Neutrophil (primary cell): ENCODE results near the gene ISCU.

Experiments used
- H3K27ac ChIP-seq: fragments of 200-600 bp; sonication (generic); 2 replicates; pipeline ENCODE4 v1.5.1; 2016; ENCODE audit warnings: mild to moderate bottlenecking, moderate library complexity
- H3K27me3 ChIP-seq: fragments of 200-600 bp; sonication (generic); 2 replicates; pipeline ENCODE4 v1.6.0; 2016; ENCODE audit warnings: mild to moderate bottlenecking
- H3K36me3 ChIP-seq: fragments of 200-600 bp; sonication (generic); 2 replicates; pipeline ENCODE4 v1.5.1; 2017
- H3K4me1 ChIP-seq, 2 experiments: fragments of 200-600 bp in 1 of 2; sonication (generic) in 1 of 2; 1 replicate in 1 of 2; 2 replicates in 1 of 2; pipeline versions ENCODE4 v1.5.1 to v1.6.1; 2013 to 2016; ENCODE audit warnings: low read depth in 1 of 2, low read length in 1 of 2, mild to moderate bottlenecking in 1 of 2, moderate library complexity in 1 of 2; ENCODE audit not compliant: control insufficient read depth in 1 of 2, insufficient read depth in 1 of 2
- H3K4me3 ChIP-seq, 2 experiments: fragments of 200-600 bp in 1 of 2; sonication (generic) in 1 of 2; 1 replicate in 1 of 2; 2 replicates in 1 of 2; pipeline ENCODE4 v1.5.1; 2013 to 2016; ENCODE audit warnings: low read depth in 1 of 2, low read length in 1 of 2, mild to moderate bottlenecking in 1 of 2, moderate library complexity in 1 of 2
- H3K9me3 ChIP-seq: fragments of 200-600 bp; sonication (generic); 2 replicates; pipeline ENCODE4 v1.5.1; 2016
- TF ChIP-seq, protein P1 (sequence below): fragments of 200-600 bp; sonication (generic); IDR thresholded peaks from 2 replicates; pipeline ENCODE4 v1.5.1; 2016; ENCODE audit warnings: antibody characterized with exemption

ISCU gene

DNA sequence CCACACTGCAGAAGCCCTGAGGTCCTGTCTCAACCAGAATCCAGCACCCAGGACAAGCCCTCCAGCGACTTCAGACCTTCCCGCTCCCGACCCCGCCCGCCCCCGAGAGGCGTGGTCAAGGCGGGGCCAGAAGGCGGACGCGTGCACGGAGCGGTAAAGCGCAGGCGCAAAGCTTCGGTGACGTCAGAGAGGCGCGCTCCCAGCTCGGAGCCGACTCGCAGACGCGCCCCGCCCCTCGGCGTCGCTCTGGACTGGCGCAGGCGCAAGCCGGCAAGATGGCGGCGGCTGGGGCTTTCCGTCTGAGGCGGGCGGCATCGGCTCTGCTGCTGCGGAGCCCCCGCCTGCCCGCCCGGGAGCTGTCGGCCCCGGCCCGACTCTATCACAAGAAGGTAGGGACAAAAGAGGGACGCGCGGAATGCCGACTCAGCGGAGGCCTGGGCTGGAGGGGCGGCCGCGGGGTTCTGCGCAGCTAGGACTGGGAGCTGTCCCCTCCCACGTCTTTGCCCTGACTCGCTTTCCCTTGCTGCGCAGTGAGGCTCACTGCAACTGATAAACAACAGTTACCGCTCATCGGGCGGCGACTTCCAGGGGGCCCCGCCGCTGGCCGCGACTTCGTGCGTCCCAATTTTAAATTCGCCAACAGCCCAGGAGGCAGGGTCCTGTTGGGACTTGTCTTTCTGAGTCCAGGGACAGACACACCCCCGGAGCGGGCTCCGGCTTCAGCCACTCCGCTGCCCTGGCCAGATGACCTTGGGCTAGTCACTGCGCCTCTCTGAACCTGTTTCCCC, at the start of gene ISCU:
TSS of gene ISCU (plus strand) at position 249 of the 788 bp plus-strand sequence. CDS start at position 276, 27 bp downstream.
- TF ChIP-seq, protein P1, sequence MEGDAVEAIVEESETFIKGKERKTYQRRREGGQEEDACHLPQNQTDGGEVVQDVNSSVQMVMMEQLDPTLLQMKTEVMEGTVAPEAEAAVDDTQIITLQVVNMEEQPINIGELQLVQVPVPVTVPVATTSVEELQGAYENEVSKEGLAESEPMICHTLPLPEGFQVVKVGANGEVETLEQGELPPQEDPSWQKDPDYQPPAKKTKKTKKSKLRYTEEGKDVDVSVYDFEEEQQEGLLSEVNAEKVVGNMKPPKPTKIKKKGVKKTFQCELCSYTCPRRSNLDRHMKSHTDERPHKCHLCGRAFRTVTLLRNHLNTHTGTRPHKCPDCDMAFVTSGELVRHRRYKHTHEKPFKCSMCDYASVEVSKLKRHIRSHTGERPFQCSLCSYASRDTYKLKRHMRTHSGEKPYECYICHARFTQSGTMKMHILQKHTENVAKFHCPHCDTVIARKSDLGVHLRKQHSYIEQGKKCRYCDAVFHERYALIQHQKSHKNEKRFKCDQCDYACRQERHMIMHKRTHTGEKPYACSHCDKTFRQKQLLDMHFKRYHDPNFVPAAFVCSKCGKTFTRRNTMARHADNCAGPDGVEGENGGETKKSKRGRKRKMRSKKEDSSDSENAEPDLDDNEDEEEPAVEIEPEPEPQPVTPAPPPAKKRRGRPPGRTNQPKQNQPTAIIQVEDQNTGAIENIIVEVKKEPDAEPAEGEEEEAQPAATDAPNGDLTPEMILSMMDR: no peak
- H3K27ac ChIP-seq: peak within 1 kb of the TSS; percentile 92
- H3K36me3 ChIP-seq: peaks cover 33% of the 10 kb centered on the region
- H3K4me3 ChIP-seq: peak within 1 kb of the TSS; percentile 71 to 88
- H3K9me3 ChIP-seq: no peaks in the 10 kb centered on the region
- no peaks in the 10 kb centered on the region for H3K27me3 ChIP-seq
- H3K4me1 ChIP-seq: peaks cover 36 to 38% of the 10 kb centered on the region in 2 experiments

DNA sequence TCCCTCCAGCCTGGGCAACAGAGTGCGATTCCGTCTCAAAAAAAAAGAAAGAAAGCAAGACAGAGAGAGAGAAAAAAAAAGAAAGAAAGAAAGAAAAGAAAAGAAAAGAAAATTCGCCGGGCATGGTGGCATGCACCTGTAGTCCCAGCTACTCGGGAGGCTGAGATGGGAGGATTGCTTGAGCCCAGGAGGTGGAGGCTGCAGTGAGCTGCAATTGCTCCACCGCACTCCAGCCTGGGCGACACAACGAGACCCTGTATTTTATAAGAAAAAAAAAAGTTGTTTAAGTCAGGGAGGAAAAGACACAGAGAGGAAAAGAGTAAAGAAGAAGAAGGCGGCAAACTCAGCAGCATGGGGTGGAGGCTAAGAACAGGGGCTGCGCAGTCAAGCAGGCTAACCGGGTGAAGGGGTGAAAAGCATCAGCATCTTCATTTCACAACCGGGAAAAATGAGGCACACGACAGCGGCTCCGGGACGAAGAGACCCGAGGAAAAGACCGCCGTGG, 47.9 kb upstream of the ISCU start:
- H3K27ac ChIP-seq: no peak overlapping the region
- TF ChIP-seq, protein P1: no peak
- H3K4me3 ChIP-seq: peak overlapping the region; percentile 91 to 93
- H3K27me3 ChIP-seq: peaks cover 1% of the 10 kb centered on the region
- H3K9me3 ChIP-seq: no peaks in the 10 kb centered on the region
- peaks cover 20 to 21% of the 10 kb centered on the region in 2 experiments for H3K4me1 ChIP-seq
- H3K36me3 ChIP-seq: peaks cover 27% of the 10 kb centered on the region

DNA sequence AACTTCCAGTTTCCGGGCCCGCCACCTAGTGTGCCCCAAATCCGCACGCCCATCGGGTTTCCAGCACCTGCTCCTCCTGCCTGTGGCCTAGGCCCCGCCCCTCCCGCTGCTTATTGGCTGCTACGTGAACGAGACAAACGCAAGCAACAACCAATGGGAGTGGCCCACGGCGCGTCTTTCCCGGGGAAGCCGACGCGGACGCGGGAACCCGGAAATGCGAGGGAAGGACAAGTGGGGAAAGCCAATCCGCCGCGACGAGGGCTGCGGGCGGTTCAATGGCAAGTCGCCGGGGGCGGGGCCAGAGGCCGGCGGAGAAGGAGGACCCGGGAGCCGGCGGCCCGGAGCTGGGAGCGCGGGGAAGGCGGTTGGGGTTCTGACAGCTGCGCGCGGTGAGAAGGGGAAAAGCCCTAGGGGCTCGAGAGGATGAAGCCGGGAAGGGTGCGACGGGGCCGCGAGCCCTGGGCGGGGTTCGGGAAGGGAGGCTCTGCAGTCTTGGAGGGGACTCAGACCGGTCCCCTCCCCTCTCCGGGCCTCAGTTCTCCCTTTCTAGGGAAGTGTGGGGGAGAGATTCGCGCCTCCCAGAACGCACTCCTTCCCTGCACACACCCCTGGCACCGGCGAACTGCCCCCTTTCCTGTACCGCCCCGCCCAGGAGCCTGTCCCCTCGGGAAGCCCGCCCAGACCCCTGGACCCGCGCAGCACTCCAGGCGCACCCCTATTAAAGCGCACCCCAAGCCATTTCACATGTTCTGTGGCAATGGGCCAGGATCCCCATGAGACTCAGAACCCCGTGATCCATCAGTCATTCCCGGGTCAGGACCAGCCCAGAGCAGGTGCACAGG, 47.2 kb upstream of the ISCU start, which contains the start of gene FICD:
TSS of gene FICD (plus strand) at position 305 of the 842 bp plus-strand sequence. CDS start 1,696 bp downstream, outside the sequence.
- TF ChIP-seq, protein P1: peak; percentile 44
- H3K4me1 ChIP-seq: peaks cover 20 to 21% of the 10 kb centered on the region in 2 experiments
- H3K27me3 ChIP-seq: no peaks in the 10 kb centered on the region
- H3K36me3 ChIP-seq: peaks cover 34% of the 10 kb centered on the region
- H3K9me3 ChIP-seq: no peaks in the 10 kb centered on the region
- H3K27ac ChIP-seq: peak within 1 kb of the TSS; percentile 75
- H3K4me3 ChIP-seq: peak within 1 kb of the TSS; percentile 91 to 93

DNA sequence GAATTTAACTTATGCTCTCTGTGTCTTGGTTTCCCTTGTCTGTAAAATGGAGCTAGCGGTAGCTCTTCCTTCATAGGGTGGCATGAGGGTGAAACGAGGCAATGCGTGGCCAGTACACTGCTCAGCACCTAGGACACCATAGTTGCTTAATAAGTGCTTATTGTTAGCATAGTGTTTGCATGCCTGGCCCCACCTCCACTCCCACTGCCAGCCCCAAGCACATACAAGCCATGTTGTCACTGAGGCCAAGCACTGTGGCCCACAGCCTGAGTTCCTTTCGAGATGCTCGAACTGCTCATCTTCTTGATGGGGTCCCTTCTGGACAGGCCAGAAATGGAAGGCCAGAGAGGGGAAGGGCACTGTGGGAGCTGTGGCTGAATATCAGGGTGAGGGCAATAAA, 46.5 kb upstream of the ISCU start:
- H3K27me3 ChIP-seq: no peaks in the 10 kb centered on the region
- no peaks in the 10 kb centered on the region for H3K9me3 ChIP-seq
- peak overlapping the region; percentile 75 for H3K27ac ChIP-seq
- TF ChIP-seq, protein P1: no peak
- H3K4me1 ChIP-seq: peaks cover 20 to 21% of the 10 kb centered on the region in 2 experiments
- peak overlapping the region; percentile 91 to 93 for H3K4me3 ChIP-seq
- H3K36me3 ChIP-seq: peaks cover 41% of the 10 kb centered on the region

DNA sequence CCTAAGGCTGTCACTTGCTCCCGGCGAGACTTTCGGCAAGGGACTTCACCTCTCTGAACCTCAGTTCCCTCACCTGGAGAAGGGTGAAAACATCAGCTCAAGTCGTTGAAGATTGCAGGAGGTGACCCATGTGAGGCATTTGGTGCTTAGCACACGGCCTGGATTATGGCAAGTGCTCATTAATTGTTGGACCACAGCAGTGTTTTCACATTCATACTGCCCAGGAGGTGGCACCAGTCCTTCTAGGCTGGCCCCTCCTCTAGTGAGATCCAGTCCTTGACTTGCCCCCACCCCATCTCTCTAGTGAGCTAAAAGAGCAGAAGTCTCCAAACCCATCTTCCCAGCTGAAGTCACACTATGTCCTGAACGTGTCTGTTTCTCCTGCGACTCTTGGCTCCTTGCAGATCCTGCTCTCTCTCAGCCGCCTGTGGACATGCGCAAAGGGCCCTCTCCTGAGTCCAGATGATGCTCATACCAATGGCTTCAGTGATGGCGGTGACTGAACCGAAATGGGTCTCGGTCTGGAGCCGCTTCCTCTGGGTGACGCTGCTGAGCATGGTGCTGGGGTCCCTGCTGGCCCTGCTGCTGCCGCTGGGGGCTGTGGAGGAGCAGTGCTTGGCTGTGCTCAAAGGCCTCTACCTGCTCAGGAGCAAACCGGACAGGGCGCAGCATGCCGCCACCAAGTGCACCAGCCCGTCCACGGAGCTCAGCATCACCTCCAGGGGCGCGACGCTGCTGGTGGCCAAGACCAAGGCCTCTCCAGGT, 45.7 kb upstream of the ISCU start:
- TF ChIP-seq, protein P1: no peak
- H3K36me3 ChIP-seq: peaks cover 49% of the 10 kb centered on the region
- H3K9me3 ChIP-seq: no peaks in the 10 kb centered on the region
- no peak overlapping the region for H3K4me3 ChIP-seq
- no peaks in the 10 kb centered on the region for H3K27me3 ChIP-seq
- no peak overlapping the region for H3K27ac ChIP-seq
- H3K4me1 ChIP-seq: peaks cover 18 to 19% of the 10 kb centered on the region in 2 experiments
